ENCODE measurements around the gene PREB.

- TF ChIP-seq CTCF (IDR thresholded peaks at IDR 0.05; ENCODE audit: low read depth, low read length, poor library complexity, severe bottlenecking) (no peak), EZH2phosphoT487 (IDR thresholded peaks at IDR 0.05; ENCODE audit: borderline replicate concordance, low read length) (no peak)
These were observed 5.5 kb downstream of the PREB start for GRCh38 chr2:27128668-27129571.
